Activated CD8-positive, alpha-beta memory T cell treated with anti-CD3 and anti-CD28 coated beads, Interleukin-2, amount 50 U/mL, for 4 hours (primary cell): Measurements from ENCODE around the gene ACAD9.
"Not testable (repeated sequence)": the region's sequence is repeated elsewhere in the genome, so short reads cannot be mapped to it uniquely, and the experiment has no call there.

ENCODE experiments used
- DNase-seq: peaks from one replicate; pipeline ENCODE4 v3.0.0-alpha.2; 2020

The ACAD9 gene

DNA sequence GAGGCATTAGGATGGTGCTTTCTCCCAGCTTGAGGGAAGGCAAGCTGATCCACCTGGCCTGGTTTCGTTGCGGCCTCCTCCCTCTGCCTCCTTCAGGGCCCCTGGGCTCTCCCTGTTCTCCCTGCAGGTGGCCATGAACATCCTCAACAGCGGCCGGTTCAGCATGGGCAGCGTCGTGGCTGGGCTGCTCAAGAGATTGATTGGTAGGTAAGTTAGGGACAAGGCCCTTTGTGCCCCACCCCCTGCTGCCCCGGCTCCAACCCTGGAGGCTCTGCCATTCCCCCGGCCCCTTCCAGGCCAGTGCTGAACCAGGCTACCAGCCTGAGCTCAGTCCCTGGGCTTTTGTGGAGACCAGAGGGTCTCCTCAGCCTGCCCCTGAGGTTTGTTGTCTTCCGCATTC lies 23.0 kb downstream of the ACAD9 start:
- no peak for DNase-seq

DNA sequence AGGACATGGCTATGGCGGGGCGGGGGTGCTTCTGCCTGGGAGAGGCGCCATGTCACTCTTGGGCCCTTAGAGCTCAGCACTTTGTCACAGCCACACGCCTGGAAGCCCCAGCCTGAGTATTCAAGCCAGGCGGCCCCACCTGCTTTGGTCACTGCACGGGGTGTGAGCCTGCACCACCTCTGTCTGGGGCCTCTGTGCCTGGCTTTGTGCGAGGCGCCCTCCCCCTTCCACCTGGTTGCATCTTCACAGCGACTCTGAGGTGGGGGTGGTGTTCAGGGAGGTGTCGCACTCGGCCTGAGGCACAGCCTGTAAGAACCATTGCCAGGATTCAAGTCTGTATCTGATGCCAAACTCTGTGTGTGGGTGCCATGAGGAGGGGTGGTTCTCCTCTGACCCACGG lies 24.1 kb downstream of the ACAD9 start:
- DNase-seq: no peak

DNA sequence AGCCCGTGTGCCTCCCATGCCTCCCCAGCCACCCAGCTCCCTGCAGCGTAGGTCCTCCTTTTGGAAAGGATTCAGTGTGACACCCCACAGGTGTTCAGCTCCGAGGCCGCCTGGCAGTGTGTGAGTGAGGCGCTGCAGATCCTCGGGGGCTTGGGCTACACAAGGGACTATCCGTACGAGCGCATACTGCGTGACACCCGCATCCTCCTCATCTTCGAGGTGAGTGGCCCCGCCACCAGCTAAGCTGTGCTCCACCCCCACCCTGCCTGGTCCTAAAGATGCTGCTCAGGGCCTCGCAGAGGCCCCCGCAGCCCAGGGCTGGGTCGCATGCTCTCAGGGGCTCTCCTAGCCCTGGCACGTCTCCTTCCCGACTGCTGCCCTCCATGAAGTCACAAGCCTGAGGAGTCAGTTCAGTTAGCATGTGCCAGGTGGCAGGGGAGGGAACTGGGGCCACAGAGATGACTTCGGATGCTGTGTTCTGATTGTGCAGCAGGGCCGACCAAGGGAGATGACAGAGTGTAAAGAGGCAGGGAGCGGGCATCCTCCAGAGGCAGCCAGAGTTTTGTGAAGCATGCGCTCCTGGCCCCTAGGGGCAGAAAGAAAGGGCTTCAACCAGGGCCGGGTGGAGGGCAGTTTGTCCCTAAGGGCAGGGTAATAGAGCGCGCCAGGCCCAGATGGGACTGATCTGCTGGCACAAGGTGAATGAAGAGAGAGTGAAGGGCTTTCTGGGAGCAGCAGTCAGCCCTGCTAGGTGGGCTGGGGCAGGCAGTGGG lies 26.8 kb downstream of the ACAD9 start:
- no peak for DNase-seq

DNA sequence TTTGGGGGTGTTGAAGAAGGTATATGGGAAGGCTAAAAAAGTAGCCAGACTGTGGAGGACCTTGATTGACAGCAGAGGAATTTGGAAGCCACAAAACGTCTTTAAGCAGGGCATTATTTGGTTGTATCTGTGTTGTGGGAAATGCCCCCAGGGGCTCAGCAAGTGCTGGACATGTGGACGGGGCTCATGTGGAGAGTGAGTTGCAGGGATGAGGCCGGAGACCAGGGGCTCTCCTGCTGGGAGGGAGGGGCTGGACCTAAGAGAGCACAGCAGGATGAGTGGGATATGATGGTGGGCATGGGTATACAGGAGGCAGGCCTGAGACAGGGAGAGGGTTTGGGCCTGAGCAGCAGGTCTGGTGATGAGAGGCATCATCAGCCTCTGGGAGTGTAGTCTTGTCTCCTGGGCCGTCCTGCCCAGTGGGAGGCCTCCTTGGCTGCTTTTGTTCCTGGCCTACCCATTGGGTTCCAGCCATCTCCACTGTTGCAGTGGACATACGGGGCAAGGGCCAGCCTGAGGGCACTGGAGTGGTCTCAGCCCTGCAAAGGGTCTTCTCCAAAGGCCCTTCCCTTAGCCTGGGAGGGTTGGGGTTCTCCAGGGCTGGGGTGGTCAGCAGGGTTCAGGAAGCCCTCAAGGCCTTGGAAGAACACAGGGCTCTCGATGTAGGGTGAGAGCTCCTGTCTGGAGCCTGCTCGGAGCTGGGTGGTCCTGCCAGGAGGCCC lies 27.5 kb downstream of the ACAD9 start:
- DNase-seq: no peak

DNA sequence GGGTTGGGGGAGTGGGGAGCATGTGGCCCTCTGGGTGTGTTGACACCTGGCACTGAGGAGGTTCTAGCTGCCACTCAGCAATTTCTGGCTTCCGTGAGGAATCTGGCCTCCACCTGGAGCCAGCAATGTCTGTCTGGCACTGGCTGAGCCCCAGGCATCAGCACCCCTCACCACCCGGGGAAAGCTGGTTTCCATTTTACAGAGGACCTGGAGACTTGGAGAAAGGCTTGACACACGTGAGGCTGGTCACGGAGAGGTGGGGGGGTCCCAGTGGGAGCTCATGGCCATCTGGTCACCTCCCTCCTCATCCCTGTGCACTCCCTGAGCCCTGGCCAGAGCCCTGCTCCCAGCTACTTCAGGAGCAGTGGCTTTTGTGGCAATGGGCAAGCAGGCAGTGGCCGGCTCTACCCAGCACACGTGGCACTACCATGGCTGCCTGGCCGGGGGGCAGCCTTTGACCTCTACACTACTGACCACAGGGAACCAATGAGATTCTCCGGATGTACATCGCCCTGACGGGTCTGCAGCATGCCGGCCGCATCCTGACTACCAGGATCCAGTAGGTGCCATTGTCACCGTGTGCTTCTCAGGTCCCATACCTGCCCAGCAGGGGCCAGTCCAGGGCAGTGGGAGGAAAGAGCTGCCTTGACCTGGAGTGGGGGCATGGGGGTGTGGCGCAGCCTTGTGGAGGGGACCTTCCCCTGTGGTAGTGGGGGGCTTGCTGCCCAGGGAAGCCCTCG lies 28.5 kb downstream of the ACAD9 start:
- DNase-seq: no peak

DNA sequence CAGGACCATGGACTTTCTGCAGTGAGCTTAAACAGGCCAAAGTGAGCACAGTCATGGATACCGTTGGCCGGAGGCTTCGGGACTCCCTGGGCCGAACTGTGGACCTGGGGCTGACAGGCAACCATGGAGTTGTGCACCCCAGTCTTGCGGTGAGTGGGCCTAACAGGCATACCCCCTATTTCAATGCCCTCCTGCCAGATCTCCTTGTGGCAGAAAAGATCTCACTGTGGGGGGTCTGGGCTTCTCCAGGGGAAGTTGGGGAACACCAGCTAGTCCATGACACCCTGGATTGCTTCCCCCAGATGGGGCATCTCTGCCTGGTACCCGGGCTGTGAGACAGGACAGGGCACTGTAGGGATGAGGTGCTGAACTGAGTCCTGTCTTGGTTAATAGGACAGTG lies 29.5 kb downstream of the ACAD9 start:
- no peak for DNase-seq

DNA sequence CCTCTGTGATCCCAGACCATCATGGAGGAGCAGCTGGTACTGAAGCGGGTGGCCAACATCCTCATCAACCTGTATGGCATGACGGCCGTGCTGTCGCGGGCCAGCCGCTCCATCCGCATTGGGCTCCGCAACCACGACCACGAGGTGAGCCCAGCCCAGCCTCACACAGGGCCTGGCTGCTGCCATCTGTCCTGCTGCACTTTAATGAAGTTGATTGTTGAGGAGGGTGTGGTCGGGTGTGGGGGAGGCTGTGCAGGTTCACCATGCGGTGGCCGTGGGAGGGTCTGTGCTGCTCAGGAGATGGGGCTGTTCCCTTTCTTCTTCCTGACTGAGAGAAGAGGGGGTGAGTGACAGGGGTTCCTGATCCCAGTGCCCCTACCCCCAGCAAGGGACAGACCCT lies 30.6 kb downstream of the ACAD9 start:
- no peak for DNase-seq

DNA sequence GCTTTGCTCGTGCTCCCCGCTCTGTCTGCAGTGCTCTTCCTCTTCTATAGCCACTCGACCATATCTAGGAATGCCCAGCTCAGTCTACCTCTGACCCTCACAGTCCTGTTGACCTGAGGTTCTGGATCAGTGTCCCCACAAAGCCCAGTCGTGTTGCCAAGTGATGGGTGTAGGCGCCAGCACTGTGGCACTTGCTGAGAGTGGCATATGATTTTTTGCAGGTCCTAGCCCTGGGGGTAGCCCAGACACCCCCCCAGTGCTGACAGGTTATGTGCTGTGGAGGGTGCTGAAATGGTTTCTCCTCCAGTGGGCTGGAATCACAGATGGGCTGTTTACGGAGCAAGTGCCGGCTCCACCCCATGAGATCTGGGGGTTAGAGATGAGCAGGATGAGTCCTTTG lies 32.5 kb downstream of the ACAD9 start:
- no peak for DNase-seq

DNA sequence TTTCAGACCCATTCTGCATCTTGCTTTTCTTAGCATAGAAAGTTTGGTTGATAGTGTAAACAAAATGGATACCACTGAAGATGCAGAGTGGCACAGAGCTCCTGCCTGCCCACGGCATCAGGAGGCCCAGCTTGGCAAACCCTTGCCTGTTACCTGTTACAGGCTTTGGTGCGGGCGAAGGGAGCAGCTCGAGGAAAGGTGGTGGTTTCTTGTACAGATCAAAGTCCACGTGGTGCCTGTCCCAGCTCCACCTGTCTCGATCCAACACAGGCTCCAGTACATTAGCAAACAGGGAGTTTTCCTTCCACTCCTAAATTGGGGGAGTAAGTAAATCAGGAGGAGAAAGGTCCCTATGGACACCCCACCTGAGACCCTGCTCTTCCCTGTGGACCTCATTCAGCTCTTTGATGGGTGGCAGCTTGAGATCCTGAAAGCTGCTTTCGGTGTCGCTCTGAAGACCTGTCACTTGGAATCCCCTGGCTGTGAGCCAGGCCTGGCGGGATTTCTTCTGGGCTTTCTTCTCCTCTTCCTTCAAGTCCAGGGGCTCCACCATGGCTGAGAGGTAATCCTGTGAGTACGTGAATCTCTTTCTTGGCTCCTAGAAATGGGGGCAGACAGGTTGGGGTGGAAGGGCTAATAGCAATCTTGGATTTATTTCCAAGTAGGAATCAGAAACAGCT lies 35.7 kb downstream of the ACAD9 start:
- DNase-seq: no peak

DNA sequence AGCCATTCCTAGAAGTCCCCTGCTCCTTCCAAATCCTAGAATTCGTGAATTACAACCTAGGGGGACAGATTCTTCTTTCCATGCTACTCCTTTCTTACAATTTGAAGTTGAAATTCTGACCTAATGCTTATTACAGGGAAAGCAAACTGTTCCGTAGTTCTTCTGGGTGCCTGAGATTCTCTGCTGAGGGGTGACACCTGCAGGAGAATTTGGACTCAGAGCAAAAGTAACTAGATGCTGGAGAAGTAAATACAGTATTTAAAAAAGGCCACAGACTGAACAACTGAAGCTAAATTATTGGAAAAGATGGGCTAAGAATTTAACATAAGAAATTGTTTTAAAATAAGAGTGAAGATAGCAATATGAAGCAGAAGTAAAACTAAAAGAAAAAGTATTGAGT lies 37.9 kb downstream of the ACAD9 start:
- DNase-seq: no peak

DNA sequence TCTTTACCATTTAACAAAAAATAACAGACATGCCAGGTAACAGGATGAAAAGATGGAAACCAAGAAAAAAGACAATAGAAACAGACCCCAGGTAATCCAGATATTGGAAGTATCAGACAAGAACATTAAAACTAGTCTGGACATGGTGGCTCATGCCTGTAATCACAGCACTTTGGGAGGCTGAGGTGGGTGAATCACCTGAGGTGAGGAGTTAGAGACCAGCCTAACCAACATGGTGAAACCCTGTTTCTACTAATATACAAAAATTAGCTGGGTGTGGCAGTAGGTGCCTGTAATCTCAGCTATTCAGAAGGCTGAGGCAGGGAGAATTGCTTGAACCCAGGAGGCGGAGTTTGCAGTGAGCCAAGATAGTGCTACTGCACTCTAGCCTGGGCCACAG lies 40.6 kb downstream of the ACAD9 start:
- no peak for DNase-seq

DNA sequence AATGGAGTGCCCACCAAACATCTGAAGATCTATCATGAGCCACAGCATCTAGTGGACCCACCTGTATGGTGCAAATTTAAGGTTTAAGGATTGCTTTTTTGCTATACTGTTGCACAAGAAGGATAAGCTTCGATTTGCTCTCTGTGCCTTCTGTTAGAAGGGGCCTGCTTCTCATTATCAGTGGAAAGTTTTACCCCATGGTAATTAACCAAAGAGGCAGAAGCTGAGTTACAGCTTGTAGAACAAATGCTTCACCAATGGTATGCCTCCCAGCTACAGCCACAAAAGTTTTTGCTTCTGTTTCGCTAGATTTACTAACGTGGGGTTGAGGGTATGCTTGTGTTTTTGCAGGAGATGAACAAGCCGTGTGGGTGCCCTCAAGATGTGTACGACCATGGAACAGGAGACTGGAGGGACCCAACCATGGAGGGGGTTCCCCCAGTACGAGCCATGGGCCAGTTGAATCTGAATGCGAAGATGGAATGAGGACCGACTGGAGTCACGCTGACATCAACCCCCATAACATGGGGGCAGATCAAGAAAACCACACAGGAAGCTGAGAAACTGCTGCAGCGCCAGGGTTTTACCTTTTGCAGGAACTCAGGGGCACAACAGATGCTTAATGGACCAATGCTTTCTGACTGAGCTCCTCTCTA lies 43.5 kb downstream of the ACAD9 start:
- peak; percentile 52 for DNase-seq

DNA sequence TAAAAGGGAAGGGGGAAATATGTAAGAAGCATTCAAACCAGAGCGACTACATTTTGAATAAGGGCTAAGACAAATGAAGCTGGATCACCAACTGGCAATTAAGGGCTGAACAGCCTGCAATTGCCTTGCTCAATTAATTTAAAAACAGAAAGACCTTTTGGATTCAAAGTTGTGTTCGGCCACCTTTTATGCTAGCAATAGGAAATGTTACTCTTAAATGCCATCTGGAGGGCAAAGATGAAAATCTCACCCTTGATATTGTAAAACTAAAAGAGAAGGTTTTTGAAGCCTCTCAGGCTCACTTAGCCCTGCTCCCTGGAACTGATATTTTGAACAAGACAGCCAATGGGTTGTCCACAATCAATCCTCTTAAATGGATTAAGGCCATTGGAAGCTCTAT lies 44.2 kb downstream of the ACAD9 start:
- DNase-seq: no peak

DNA sequence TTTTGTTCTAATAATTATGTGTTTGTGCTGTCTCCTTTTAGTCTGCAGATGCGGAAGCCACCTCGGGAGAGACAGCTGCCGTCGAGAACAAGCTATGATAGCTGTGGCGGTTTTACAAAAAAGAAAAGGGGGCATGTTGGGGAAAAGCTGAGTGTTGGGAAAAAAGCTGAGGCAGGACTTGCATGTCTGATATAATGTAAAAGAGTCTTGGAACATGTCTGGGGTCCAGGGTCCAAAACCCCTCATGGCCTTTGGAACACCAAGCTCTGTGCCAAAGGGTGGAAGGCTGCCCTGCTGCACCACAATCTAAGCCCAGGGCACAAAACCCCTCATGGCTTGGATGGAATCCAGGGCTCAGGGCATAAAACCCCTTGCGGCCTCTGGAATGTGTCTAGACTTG lies 44.6 kb downstream of the ACAD9 start:
- DNase-seq: not testable (repeated sequence)

DNA sequence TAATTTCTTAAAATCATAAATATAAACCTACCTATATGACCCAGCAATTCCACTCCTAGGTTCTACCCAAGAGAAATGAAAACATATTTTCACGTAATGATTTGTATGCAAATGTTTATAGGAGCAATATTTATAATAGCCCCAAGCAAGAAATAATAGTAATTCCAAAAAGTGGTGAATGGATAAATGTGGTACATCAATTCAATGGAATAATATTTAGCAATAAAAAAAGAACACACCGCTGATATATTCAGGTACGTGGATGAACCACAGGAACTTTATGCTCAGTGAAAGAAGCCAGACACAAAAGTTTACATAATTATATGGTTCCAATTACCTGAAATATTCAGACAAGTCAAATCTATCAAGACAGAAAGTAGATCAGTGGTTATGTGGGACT lies 49.9 kb downstream of the ACAD9 start:
- no peak for DNase-seq

DNA sequence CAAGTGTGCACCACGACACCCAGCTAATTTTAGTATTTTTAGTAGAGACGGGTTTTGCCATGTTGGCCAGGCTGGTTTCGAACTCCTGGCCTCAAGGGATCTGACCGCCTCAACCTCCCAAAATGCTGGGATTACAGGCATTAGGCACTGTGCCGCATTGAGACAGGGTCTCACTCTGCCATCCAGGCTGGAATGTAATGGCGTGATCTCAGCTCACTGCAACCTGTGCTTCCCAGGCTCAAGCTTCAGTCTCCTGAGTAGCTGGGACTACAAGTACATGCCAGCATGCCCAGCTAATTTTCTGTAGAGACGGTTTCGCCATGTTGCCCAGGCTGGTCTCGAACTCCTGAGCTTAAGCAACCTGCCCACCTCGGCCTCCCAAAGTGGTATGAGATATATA lies 51.6 kb downstream of the ACAD9 start:
- no peak for DNase-seq

DNA sequence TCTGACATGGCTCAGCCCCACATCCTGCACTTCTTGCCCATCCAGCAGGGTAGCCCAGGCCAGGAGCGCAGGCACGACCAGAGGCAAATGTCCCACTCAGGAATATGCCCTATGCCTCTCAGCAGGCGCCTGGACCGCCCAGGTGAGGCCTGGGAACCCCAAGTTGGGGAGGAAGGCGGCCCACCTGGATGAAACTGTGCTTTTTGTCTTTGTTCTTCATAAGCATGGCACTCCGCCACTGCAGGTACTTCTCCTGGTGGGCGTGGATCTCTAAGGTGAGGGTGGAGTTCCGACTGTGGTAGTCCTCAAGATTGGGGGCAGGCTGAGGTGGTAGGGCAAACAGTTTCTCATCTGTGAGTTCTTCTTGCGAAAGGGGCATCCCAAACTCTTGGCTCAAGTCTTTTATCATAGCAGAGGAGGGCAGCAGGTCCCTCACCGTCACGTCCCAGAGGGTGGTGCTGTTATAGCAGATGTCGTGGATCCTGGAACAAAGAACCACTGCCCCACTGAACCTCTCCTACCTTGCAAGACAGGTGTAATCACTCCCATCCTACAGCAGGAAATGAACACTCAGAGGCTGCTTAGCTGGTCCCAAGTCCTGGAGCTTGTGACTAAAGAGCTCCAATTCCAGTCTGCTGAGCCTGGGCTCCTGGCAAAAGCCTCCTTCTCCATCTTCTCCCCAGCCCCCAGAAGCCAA lies 53.2 kb downstream of the ACAD9 start:
- no peak for DNase-seq

DNA sequence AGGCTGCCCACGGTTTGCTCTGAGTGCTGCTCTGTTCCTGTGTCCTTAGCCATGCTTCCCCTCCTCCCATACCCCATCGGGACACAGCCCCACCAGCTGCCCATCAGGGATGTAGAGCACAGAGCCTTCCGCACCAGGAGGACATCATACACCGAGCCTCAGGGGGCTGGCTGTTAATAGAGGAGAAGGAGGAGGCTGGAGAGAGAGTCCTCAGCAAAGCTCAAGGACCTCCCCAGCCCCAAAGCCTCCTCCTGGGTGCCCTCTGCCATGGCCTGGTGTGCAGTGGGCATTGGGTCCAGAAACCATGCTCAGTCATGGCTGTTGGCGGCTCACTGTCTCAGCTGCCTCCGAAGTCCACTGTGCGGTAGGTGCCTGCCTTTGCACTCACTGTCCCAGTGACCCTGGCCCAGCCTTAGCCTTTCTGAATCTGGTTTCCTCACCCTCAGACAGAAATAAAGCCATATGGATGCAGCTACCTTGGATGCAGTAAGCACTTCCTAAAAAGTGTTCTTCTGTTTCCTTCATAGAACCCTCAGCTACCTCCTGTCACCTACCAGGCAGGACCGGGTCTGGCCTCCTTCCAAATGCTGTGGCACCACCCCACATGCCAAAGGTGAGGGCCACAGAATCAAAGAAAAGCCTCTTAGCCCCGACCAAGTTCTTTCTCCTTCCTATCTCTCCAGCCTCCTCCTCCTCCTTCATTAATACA lies 53.9 kb downstream of the ACAD9 start:
- DNase-seq: no peak

DNA sequence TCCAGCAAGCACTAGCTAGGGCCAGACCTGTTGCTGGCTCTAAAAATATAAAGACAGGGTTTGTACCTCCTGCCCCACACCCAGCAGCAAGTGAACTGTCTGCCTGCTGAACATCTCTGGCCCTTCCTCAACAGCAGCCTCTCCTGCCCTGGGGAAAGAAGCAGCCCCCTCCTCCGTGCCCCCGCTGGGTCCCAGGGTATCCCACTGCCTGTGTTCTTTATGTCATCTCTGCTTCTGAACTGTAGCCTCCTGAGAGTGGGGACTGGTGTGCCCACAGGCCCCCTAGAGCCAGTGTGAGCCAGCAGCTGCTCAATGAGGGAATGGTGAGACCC lies 54.5 kb downstream of the ACAD9 start:
- DNase-seq: no peak

DNA sequence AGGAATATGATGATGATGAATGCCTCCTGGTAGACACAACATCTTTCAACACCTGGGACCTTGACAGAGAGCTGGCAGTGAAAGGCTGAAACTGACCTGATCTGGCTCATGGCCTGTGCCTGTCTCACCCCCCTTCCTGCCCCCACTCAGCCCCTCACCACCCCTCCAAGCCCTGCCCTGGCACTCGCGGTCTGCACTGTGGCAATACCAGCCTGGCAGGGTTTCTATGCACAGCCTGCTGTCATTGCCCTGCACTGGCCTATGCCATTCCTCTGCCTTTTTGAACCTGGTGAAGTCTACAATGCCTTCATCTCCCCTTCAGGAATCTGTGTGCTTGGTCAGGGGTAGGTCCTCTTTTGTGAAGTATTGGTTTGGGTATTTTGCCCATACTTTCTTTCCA lies 56.5 kb downstream of the ACAD9 start:
- DNase-seq: no peak

DNA sequence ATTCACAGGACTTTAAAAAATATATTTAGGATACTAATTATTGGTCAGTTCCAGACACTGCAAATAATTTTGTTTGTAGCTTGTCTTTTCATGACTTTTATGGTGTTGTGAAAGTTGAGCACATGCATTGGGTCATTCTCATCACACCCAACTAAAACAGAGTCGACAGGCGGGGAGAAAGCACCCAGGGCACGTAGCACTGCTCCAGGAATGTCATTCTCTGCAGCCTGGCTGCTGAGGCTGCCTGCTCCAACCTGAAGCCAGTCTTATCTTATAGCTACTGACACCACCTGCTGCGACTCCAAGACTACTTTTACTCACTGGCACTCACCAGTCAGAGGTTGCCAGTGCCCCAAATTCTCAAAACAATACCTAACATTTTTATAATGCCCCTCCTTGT lies 56.9 kb downstream of the ACAD9 start:
- no peak for DNase-seq

DNA sequence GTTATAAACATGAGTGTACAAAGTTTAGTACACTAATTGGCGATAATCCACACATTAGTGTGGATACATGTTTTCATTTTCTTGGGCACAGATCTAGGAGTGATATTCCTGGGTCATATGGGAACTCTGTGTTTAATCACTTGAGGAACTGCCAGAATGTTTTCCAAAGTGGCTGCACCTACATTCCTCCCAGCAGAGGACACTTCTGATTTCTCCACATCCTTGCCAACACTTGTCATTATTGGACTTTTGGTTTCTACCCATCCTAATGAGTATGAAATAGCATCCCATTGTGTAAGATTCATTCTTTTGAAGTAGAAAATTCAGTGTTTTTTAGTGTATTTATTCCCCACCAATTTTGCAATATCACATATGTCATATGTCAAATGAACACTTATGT lies 60.8 kb downstream of the ACAD9 start:
- DNase-seq: no peak
